SK-N-SH (cell line): ENCODE results near the gene BCR. TPM values are rescaled to one million over a fixed set of nuclear protein-coding genes. Genes with fewer than 3 reads are reported as not detected.

Experiments used
- CTCF ChIA-PET: fragments of 300-600, 350-600 bp; formaldehyde crosslinking; extraction: SDS; loops from one replicate; lab custom pipeline; 2021; lab: Yijun Ruan, JAX
- POLR2A ChIA-PET: fragments of 350-600 bp; sonication (Branson Sonifier 250); formaldehyde crosslinking; extraction: SDS; loops from one replicate; lab custom pipeline; 2020; ENCODE audit warnings: antibody characterized with exemption, inconsistent platforms; lab: Yijun Ruan, JAX
- DNase-seq: peaks from one replicate; pipeline ENCODE4 v3.0.0; 2012
- H2AFZ ChIP-seq: fragments of 200-600 bp; sonication (generic); 2 replicates; pipeline ENCODE4 v1.8.1; 2016; ENCODE audit warnings: antibody characterized with exemption, mild to moderate bottlenecking, low read depth
- H3F3A ChIP-seq: fragments of 200-600 bp; sonication (generic); replicated peaks from 2 replicates; pipeline ENCODE3; 2016; ENCODE audit warnings: antibody characterized with exemption, mild to moderate bottlenecking; ENCODE audit not compliant: insufficient read depth
- H3K27ac ChIP-seq, 2 experiments: fragments of 200-500 bp in 1 of 2; fragments of 200-600 bp in 1 of 2; sonication (Bioruptor generic) in 1 of 2; sonication (generic), shearing (Covaris generic) in 1 of 2; 2 replicates each; pipeline versions ENCODE4 v1.5.1 to v1.6.1; 2014 to 2016; ENCODE audit warnings: low read depth in 2 of 2, inconsistent platforms in 1 of 2, low read length in 1 of 2, mild to moderate bottlenecking in 1 of 2, mixed read lengths in 1 of 2
- H3K27me3 ChIP-seq: fragments of 200-600 bp; sonication (generic), shearing (Covaris generic); 2 replicates; pipeline ENCODE4 v1.6.1; 2016; ENCODE audit warnings: mixed run types; ENCODE audit not compliant: insufficient read depth
- H3K36me3 ChIP-seq, 2 experiments: fragments of 200-500 bp in 1 of 2; fragments of 200-600 bp in 1 of 2; sonication (Bioruptor generic) in 1 of 2; sonication (generic) in 1 of 2; replicated peaks in 1 of 2; 2 replicates each; pipeline versions ENCODE3 to v1.5.1; 2014 to 2016; ENCODE audit warnings: low read length in 1 of 2, mild to moderate bottlenecking in 1 of 2; ENCODE audit not compliant: insufficient read depth in 2 of 2, control insufficient read depth in 1 of 2
- H3K4me1 ChIP-seq, 2 experiments: fragments of 200-500 bp in 1 of 2; fragments of 200-600 bp in 1 of 2; sonication (Bioruptor generic) in 1 of 2; sonication (generic), shearing (Covaris generic) in 1 of 2; 2 replicates each; pipeline versions ENCODE4 v1.5.1 to v1.6.1; 2014 to 2016; ENCODE audit warnings: low read depth in 1 of 2, low read length in 1 of 2, mixed run types in 1 of 2; ENCODE audit not compliant: insufficient read depth in 2 of 2, control insufficient read depth in 1 of 2
- H3K4me2 ChIP-seq: fragments of 200-600 bp; sonication (generic), shearing (Covaris generic); 2 replicates; pipeline ENCODE4 v1.6.1; 2017; ENCODE audit warnings: mixed run types
- H3K4me3 ChIP-seq, 2 experiments: fragments of 200-500 bp in 1 of 2; fragments of 200-600 bp in 1 of 2; sonication (Bioruptor generic) in 1 of 2; sonication (generic), shearing (Covaris generic) in 1 of 2; 2 replicates each; pipeline versions ENCODE4 v1.5.1 to v1.8.1; 2014 to 2016; ENCODE audit warnings: low read depth in 2 of 2, inconsistent platforms in 1 of 2, low read length in 1 of 2, mild to moderate bottlenecking in 1 of 2, mixed read lengths in 1 of 2, moderate library complexity in 1 of 2
- H3K79me2 ChIP-seq: fragments of 200-600 bp; sonication (generic); 2 replicates; pipeline ENCODE4 v1.8.1; 2017; ENCODE audit warnings: mild to moderate bottlenecking; ENCODE audit not compliant: insufficient read depth
- H3K9ac ChIP-seq: fragments of 200-600 bp; sonication (generic); 2 replicates; pipeline ENCODE4 v1.6.1; 2017; ENCODE audit warnings: mixed run types
- H3K9me2 ChIP-seq: fragments of 200-600 bp; sonication (generic); 2 replicates; pipeline ENCODE4 v1.6.1; 2017; ENCODE audit warnings: mixed run types
- H3K9me3 ChIP-seq: fragments of 200-600 bp; sonication (generic); 2 replicates; pipeline ENCODE4 v1.6.1; 2017; ENCODE audit warnings: mixed run types, mild to moderate bottlenecking, moderate library complexity
- H4K20me1 ChIP-seq: fragments of 200-600 bp; sonication (generic); 2 replicates; pipeline ENCODE4 v1.6.1; 2017; ENCODE audit warnings: mild to moderate bottlenecking, mixed run types; ENCODE audit not compliant: insufficient read depth
- ELF1 ChIP-seq: IDR thresholded peaks from 2 replicates; pipeline ENCODE4 v1.4.0; 2012
- EZH2phosphoT487 ChIP-seq: fragments of 200-600 bp; sonication (generic); IDR thresholded peaks from 2 replicates; pipeline ENCODE4 v1.6.1; 2017; ENCODE audit warnings: low read depth, mixed run types, mild to moderate bottlenecking, antibody characterized with exemption, moderate library complexity, borderline replicate concordance
- FOXJ3 ChIP-seq: sonication (generic); formaldehyde crosslinking; IDR thresholded peaks from 2 replicates; pipeline ENCODE4 v1.5.1; 2020; ENCODE audit warnings: mild to moderate bottlenecking, missing genetic modification reagents
- FOXM1 ChIP-seq: IDR thresholded peaks from 2 replicates; pipeline ENCODE4 v1.4.0; 2012; ENCODE audit warnings: low read depth, mild to moderate bottlenecking
- NFIC ChIP-seq: IDR thresholded peaks from 2 replicates; pipeline ENCODE4 v1.4.0; 2012; ENCODE audit warnings: borderline replicate concordance
- NRF1 ChIP-seq: IDR thresholded peaks from 2 replicates; pipeline ENCODE4 v1.6.1; 2012; ENCODE audit warnings: low read depth, mild to moderate bottlenecking, low read length
- REST ChIP-seq: IDR thresholded peaks from 2 replicates; pipeline ENCODE4 v1.6.1; 2012; ENCODE audit warnings: mild to moderate bottlenecking, low read depth, low read length, moderate library complexity
- RFX5 ChIP-seq: IDR thresholded peaks from 2 replicates; pipeline ENCODE4 v1.6.1; 2012; ENCODE audit warnings: mild to moderate bottlenecking, improper control_type of control experiment, low read length
- SIN3A ChIP-seq: IDR thresholded peaks from 2 replicates; pipeline ENCODE4 v1.6.1; 2012; ENCODE audit warnings: low read depth, mild to moderate bottlenecking, low read length, moderate library complexity, borderline replicate concordance
- TAF1 ChIP-seq: IDR thresholded peaks from 2 replicates; pipeline ENCODE4 v1.6.1; 2012; ENCODE audit warnings: low read depth, mild to moderate bottlenecking, low read length, moderate library complexity, borderline replicate concordance
- USF2 ChIP-seq: fragments of 150-350 bp; IDR thresholded peaks from 2 replicates; pipeline ENCODE4 v1.6.1; 2017; ENCODE audit warnings: antibody characterized with exemption, low read length, low read depth, borderline replicate concordance
- WGBS: methylation state at CpG from one replicate; pipeline ENCODE4 v1.1.6; 2017; ENCODE audit warnings: low lambda C conversion rate; 5-methylcytosine and 5-hydroxymethylcytosine counted together
- polyA plus RNA-seq, 3 experiments: library from polyadenylated mRNA; depleted of rRNA; stranded (reverse); fragments of >200 nt; gene quantifications; 2 replicates each; pipeline ENCODE4 v1.2.3, GENCODE V29; 2012

Gene BCR
- polyA plus RNA-seq, 1 of the 3 experiments (the other 2 are of a cell fraction), result 50.9 TPM

- Histone ChIP-seq H3K4me3 (no peak overlapping the region), H2AFZ (no peak overlapping the region), H3F3A (no peaks in the 10 kb centered on the region), H3K79me2 (peaks cover 52% of the 10 kb centered on the region; the same call in 1 of the 2 replicates), H4K20me1 (peaks cover 23% of the 10 kb centered on the region), H3K27me3 (no peaks in the 10 kb centered on the region), H3K4me2 (no peak overlapping the region; the same call in 1 of the 2 replicates), H3K9ac (no peak overlapping the region), H3K9me2 (no peaks in the 10 kb centered on the region), H3K36me3 (no peaks in the 10 kb centered on the region), H3K9me3 (no peaks in the 10 kb centered on the region), H3K4me1 (peaks cover 23 to 42% of the 10 kb centered on the region in 2 experiments; a peak in 2 of 4 replicates), H3K27ac (no peak overlapping the region; a peak in 1 of 4 replicates)
- no peak for DNase-seq
- TF ChIP-seq FOXM1 (no peak), ELF1 (no peak), TAF1 (no peak), NFIC (no peak), RFX5 (no peak), EZH2phosphoT487 (no peak), REST (no peak), USF2 (no peak), FOXJ3 (CRISPR knock-in tag) (no peak), NRF1 (no peak), SIN3A (no peak)
- WGBS, result 96% methylated on average over 8 of the region's 8 CpGs
- CTCF ChIA-PET, result interaction anchor here (1.0 to 2.1 kb wide), 4 partner anchors 9 to 113 kb away, joined by 3 to 6 read pairs (median 5); no protein-coding TSS in a partner anchor
- POLR2A ChIA-PET, result no interaction called here
Measured at GRCh38 chr22:23241562-23242472, 61.5 kb downstream of the BCR start.
